Measurements from ENCODE around the gene CCDC116. TPM values are rescaled to one million over a fixed set of nuclear protein-coding genes. Genes with fewer than 3 reads are reported as not detected.

CCDC116 gene
- total RNA-seq, 1 experiment from 2014 or later: 0.21 TPM

GRCh38 chr22:21621025-21621424 lies 11.5 kb upstream of the CCDC116 start:
- Mint-ChIP-seq H3K4me1 (ENCODE audit: insufficient read depth, unreplicated experiment) (peaks cover 26% of the 10 kb centered on the region), H3K36me3 (ENCODE audit: insufficient read depth, unreplicated experiment) (peaks cover 67% of the 10 kb centered on the region), H3K9me3 (ENCODE audit: unreplicated experiment) (no peaks in the 10 kb centered on the region), H3K27me3 (ENCODE audit: insufficient read depth, unreplicated experiment) (no peaks in the 10 kb centered on the region), H3K27ac (ENCODE audit: low read depth, unreplicated experiment) (no peak overlapping the region), H3K4me3 (ENCODE audit: unreplicated experiment) (no peak overlapping the region)
- intact Hi-C loops (cut with micrococcal nuclease): no loop called here
- no TSS peak for BruUV-seq (replicated peaks)
- no peak for DNase-seq (ENCODE audit: unreplicated experiment)
- CTCF ChIA-PET: interaction anchor here (0.6 kb wide), 1 partner anchor 34 kb away, joined by 3 read pairs; no protein-coding TSS in a partner anchor
- no peak for TF ChIP-seq CTCF (IDR thresholded peaks at IDR 0.05; ENCODE audit: unreplicated experiment)
- POLR2A ChIA-PET: interaction anchor here (1.0 to 1.4 kb wide), 3 partner anchors 15 to 38 kb away, joined by 3 to 4 read pairs (median 3); partner anchors contain the start of gene SDF2L1

GRCh38 chr22:21622011-21622918 lies 10.3 kb upstream of the CCDC116 start:
- CTCF ChIA-PET: interaction anchor here (0.6 to 1.3 kb wide), 3 partner anchors 10 to 25 kb away, joined by 4 read pairs; no protein-coding TSS in a partner anchor
- POLR2A ChIA-PET: interaction anchor here (2.2 kb wide), 1 partner anchor 8 kb away, joined by 7 read pairs; no protein-coding TSS in a partner anchor
- DNase-seq (ENCODE audit: unreplicated experiment): no peak

GRCh38 chr22:21622919-21623647 lies 9.5 kb upstream of the CCDC116 start:
- Mint-ChIP-seq H3K4me3 (ENCODE audit: unreplicated experiment) (no peak overlapping the region), H3K4me1 (ENCODE audit: insufficient read depth, unreplicated experiment) (peaks cover 34% of the 10 kb centered on the region), H3K27me3 (ENCODE audit: insufficient read depth, unreplicated experiment) (no peaks in the 10 kb centered on the region), H3K9me3 (ENCODE audit: unreplicated experiment) (no peaks in the 10 kb centered on the region), H3K36me3 (ENCODE audit: insufficient read depth, unreplicated experiment) (peaks cover 77% of the 10 kb centered on the region), H3K27ac (ENCODE audit: low read depth, unreplicated experiment) (peak overlapping the region; percentile 64)
- TF ChIP-seq CTCF (IDR thresholded peaks at IDR 0.05; ENCODE audit: unreplicated experiment): no peak
- ChIA-PET CTCF (interaction anchor here (0.6 to 1.3 kb wide), 2 partner anchors 21 to 46 kb away, joined by 4 to 5 read pairs; no protein-coding TSS in a partner anchor), POLR2A (interaction anchor here (2.2 kb wide), 1 partner anchor 9 kb away, joined by 7 read pairs; no protein-coding TSS in a partner anchor)
- DNase-seq (ENCODE audit: unreplicated experiment): no peak
- intact Hi-C loops (cut with micrococcal nuclease): no loop called here
- no TSS peak for BruUV-seq (replicated peaks)

More at GRCh38 chr22:21622011-21622918, 10.3 kb upstream of the CCDC116 start:
- Mint-ChIP-seq H3K4me1 (ENCODE audit: insufficient read depth, unreplicated experiment) (peaks cover 34% of the 10 kb centered on the region), H3K27ac (ENCODE audit: low read depth, unreplicated experiment) (peak overlapping the region; percentile 64), H3K4me3 (ENCODE audit: unreplicated experiment) (no peak overlapping the region), H3K27me3 (ENCODE audit: insufficient read depth, unreplicated experiment) (no peaks in the 10 kb centered on the region), H3K36me3 (ENCODE audit: insufficient read depth, unreplicated experiment) (peaks cover 69% of the 10 kb centered on the region), H3K9me3 (ENCODE audit: unreplicated experiment) (no peaks in the 10 kb centered on the region)
- BruUV-seq (replicated peaks): TSS peak; percentile 32
- intact Hi-C loops (cut with micrococcal nuclease): no loop called here
- TF ChIP-seq CTCF (IDR thresholded peaks at IDR 0.05; ENCODE audit: unreplicated experiment): no peak

- CTCF ChIA-PET: interaction anchor here (0.6 to 1.3 kb wide), 3 partner anchors 20 to 47 kb away, joined by 3 to 5 read pairs (median 4); no protein-coding TSS in a partner anchor
- POLR2A ChIA-PET: interaction anchor here (2.2 kb wide), 1 partner anchor 10 kb away, joined by 7 read pairs; no protein-coding TSS in a partner anchor
- no peaks in the 10 kb centered on the region for H3K9me3 Mint-ChIP-seq (ENCODE audit: unreplicated experiment)
These were observed 9.0 kb upstream of the CCDC116 start for GRCh38 chr22:21623648-21623970.

More at GRCh38 chr22:21623648-21623970, 9.0 kb upstream of the CCDC116 start:
- peaks cover 78% of the 10 kb centered on the region for H3K36me3 Mint-ChIP-seq (ENCODE audit: insufficient read depth, unreplicated experiment)
- intact Hi-C loops (cut with micrococcal nuclease): no loop called here
- H3K4me3 Mint-ChIP-seq (ENCODE audit: unreplicated experiment): no peak overlapping the region
- no TSS peak for BruUV-seq (replicated peaks)
- no peaks in the 10 kb centered on the region for H3K27me3 Mint-ChIP-seq (ENCODE audit: insufficient read depth, unreplicated experiment)
- no peak overlapping the region for H3K27ac Mint-ChIP-seq (ENCODE audit: low read depth, unreplicated experiment)
- peaks cover 34% of the 10 kb centered on the region for H3K4me1 Mint-ChIP-seq (ENCODE audit: insufficient read depth, unreplicated experiment)
- TF ChIP-seq CTCF (IDR thresholded peaks at IDR 0.05; ENCODE audit: unreplicated experiment): no peak
- no peak for DNase-seq (ENCODE audit: unreplicated experiment)
